Muscle of leg (tissue), 11 donors: ENCODE data around the gene RBCK1. TPM values are rescaled to one million over a fixed set of nuclear protein-coding genes. Genes with fewer than 3 reads are reported as not detected.

ENCODE experiments used
- DNase-seq: peaks from one replicate; pipeline ENCODE4 v3.0.0; 2013
- H3K27ac ChIP-seq: one replicate; pipeline ENCODE4 v1.5.1; 2013; ENCODE audit warnings: mild to moderate bottlenecking, low read length, control low read depth
- H3K27me3 ChIP-seq: one replicate; pipeline ENCODE4 v1.6.1; 2013; ENCODE audit warnings: low read length; ENCODE audit not compliant: control insufficient read depth, insufficient read depth
- H3K36me3 ChIP-seq: one replicate; pipeline ENCODE4 v1.6.1; 2013; ENCODE audit warnings: low read length; ENCODE audit not compliant: control insufficient read depth, insufficient read depth
- H3K4me1 ChIP-seq: one replicate; pipeline ENCODE4 v1.6.1; 2013; ENCODE audit warnings: low read length; ENCODE audit not compliant: control insufficient read depth, insufficient read depth
- H3K4me3 ChIP-seq: one replicate; pipeline ENCODE4 v1.5.1; 2013; ENCODE audit warnings: low read length, control low read depth
- H3K9me3 ChIP-seq: replicated peaks from 2 replicates; pipeline ENCODE4 v1.6.1; 2013; ENCODE audit warnings: low read depth, low read length; ENCODE audit not compliant: control insufficient read depth
- WGBS: methylation state at CpG from one replicate; pipeline ENCODE4 v1.1.5; 2013; ENCODE audit warnings: missing lambda C conversion rate; ENCODE audit not compliant: insufficient coverage; 5-methylcytosine and 5-hydroxymethylcytosine counted together
- polyA plus RNA-seq, 8 donors: library from polyadenylated mRNA; unstranded; fragments of 120-200 nt; gene quantifications; one replicate each; pipeline versions ENCODE4 v1.2.1 to v1.2.3, GENCODE V29; 2013; ENCODE audit warnings: inconsistent platforms in 1 of 8, low replicate concordance in 1 of 8; ENCODE audit not compliant: insufficient read length in 8 of 8, insufficient read depth in 1 of 8
- total RNA-seq: library from RNA; stranded (reverse); fragments of 120-200 nt; gene quantifications from one replicate; pipeline ENCODE4 v1.2.4, GENCODE V29; 2013

The RBCK1 gene
- total and polyA plus RNA-seq, 9 donors: 31.0 to 69.1 (median 50.9) TPM

DNA sequence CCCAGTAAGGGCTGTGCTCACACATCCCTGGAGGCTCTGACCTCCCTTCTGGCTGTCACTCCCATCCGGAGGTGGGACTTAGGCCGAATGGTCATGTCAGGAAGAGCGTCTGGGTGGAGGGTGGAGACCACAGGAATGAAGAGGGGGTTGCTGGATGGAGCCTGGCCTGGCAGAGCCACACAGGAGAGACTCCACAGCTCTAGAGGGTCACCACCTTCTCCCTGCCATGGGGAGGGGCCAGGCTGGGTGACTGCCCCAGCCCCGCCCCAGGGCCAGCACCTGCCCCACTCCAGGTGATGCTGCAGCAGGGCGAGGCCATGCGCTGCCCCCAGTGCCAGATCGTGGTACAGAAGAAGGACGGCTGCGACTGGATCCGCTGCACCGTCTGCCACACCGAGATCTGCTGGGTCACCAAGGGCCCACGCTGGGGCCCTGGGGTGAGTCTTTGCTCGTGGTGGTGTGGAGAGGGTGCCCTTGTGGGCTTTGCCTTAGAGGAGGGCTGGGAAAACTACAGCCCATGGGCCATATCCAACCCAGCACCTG, 20.6 kb downstream of the RBCK1 start:
- peaks cover 16% of the 10 kb centered on the region for H3K4me1 ChIP-seq
- DNase-seq: no peak
- WGBS: 90% methylated on average over 10 of the region's 14 CpGs
- H3K27me3 ChIP-seq: no peaks in the 10 kb centered on the region
- H3K9me3 ChIP-seq: no peaks in the 10 kb centered on the region
- no peak overlapping the region for H3K4me3 ChIP-seq
- H3K27ac ChIP-seq: no peak overlapping the region
- peaks cover 67% of the 10 kb centered on the region for H3K36me3 ChIP-seq

DNA sequence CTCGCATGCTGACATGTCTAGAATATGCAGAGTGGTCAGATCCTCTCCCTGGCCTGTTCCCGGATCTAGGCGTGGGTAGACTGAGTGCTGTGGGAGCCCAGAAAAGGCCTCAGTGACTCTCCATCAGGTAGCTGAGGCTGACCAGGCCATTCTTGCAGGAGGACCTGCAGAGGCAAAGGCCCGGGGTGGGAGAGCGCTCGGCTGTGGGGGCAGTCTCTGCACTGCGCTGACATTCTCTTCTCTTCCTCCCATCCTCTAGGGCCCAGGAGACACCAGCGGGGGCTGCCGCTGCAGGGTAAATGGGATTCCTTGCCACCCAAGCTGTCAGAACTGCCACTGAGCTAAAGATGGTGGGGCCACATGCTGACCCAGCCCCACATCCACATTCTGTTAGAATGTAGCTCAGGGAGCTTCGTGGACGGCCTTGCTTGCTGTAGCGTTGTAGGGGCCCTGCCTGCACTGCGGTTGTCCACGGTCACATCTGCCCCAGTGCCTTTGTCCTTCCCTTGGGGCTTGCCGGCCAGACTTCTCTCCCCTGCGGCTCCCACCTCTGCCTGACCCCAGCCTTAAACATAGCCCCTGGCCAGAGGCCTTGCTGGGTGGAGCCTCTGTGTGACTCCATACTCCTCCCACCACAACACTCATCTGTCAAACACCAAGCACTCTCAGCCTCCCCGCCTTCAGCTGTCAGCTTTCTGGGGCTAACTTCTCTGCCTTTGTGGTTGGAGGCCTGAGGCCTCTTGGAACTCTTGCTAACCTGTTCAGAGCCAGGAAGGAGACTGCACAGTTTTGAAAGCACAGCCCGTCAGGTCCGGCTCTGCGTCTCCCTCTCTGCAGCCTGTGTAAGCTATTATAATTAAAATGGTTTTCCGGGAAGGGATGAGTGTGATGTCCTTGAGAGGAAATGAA, 22.2 kb downstream of the RBCK1 start:
- no peak overlapping the region for H3K27ac ChIP-seq
- DNase-seq: no peak
- peaks cover 16% of the 10 kb centered on the region for H3K4me1 ChIP-seq
- H3K27me3 ChIP-seq: no peaks in the 10 kb centered on the region
- no peak overlapping the region for H3K4me3 ChIP-seq
- peaks cover 66% of the 10 kb centered on the region for H3K36me3 ChIP-seq
- H3K9me3 ChIP-seq: no peaks in the 10 kb centered on the region
- WGBS: 67% methylated on average over 15 of the region's 21 CpGs

DNA sequence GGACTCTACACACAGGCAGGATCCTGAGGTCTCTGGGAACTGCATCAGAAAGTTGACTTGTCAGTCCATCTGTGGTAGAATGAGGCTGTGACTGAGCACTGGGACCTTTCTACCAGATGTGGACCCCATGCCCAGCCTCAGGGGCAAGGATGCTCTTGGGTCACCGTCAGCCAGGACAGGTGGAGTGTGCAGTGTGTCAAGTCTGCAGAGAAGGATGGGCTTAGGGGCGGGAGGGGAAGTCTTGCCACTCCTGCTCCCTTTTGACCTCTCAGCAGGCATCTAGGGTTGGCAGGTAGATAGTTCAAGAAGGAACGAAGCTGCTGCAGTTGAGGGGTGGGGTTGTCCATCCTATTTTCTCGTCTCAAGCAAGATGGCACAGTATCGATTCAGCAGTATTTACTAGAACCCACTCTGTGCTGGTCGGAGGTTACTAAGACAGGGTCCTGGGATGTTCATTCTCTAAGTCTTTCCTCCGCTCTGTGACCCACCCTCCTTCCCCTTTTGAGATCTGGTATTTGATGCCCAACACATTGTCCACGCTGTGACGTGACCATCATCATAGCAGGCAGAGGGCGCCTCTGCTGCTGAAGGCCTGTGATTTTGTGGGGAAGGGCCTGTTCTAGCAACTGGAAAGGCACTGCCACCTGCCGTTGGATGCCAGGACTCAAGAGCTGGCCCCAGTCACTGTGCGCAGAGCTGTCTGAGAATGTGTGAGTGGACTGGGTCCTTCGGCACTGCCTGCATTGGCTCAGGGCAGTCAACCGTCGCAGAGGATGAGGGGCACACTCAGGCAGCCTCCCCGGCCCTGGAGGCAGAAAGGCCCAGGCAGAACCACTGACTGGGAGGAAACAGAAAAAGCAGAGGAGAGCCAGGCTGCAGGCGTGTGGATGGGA, 23.2 kb downstream of the RBCK1 start:
- Histone ChIP-seq H3K9me3 (no peaks in the 10 kb centered on the region), H3K27me3 (no peaks in the 10 kb centered on the region), H3K4me1 (peaks cover 20% of the 10 kb centered on the region), H3K36me3 (peaks cover 75% of the 10 kb centered on the region), H3K27ac (no peak overlapping the region), H3K4me3 (no peak overlapping the region)
- peak; percentile 76 for DNase-seq
- WGBS: 59% methylated on average over 10 of the region's 17 CpGs

GRCh38 chr20:432208-432607, 24.1 kb downstream of the RBCK1 start:
- no peaks in the 10 kb centered on the region for H3K27me3 ChIP-seq
- peaks cover 20% of the 10 kb centered on the region for H3K4me1 ChIP-seq
- H3K27ac ChIP-seq: no peak overlapping the region
- no peak overlapping the region for H3K4me3 ChIP-seq
- 93% methylated on average over 13 of the region's 13 CpGs for WGBS
- H3K9me3 ChIP-seq: no peaks in the 10 kb centered on the region
- no peak for DNase-seq
- H3K36me3 ChIP-seq: peaks cover 76% of the 10 kb centered on the region

GRCh38 chr20:432677-433299, 24.7 kb downstream of the RBCK1 start:
- Histone ChIP-seq H3K36me3 (peaks cover 74% of the 10 kb centered on the region), H3K4me3 (no peak overlapping the region), H3K27me3 (no peaks in the 10 kb centered on the region), H3K9me3 (no peaks in the 10 kb centered on the region), H3K27ac (peak overlapping the region; percentile 29), H3K4me1 (peaks cover 22% of the 10 kb centered on the region)
- no peak for DNase-seq
- 81% methylated on average over 7 of the region's 11 CpGs for WGBS

DNA sequence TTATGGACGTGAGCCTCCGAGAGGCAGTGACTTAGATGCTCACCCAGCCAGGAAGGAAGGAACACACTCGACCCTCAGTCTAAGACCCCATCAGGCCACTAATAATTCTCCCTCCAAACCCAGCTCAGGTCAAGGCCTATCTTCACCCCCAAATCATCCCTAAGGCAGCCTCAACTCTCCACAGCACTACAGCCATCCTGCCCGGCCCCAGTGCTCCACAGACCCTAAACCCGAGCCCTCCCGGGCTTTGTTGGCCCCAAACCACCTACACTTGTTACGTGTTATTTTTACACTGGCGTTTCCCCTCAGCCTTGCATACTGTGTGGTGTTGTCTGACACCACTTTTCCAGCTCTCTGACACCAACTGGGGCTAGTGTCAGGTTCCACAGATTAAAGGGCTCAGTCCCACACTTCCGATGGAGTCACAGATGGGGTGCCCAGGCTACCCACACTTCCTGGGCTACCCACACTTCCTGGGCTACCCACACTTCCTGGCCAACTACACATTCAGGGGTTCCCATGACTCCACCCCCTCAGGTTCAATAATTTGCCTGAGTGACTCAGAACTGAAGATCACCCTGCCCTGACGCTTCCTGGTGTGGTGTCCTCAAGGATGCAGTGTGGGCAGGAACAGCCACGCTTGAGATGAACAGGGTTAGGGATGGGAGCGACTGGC, 25.3 kb downstream of the RBCK1 start:
- Histone ChIP-seq H3K36me3 (peaks cover 74% of the 10 kb centered on the region), H3K4me3 (no peak overlapping the region), H3K27ac (peak overlapping the region; percentile 31), H3K4me1 (peaks cover 28% of the 10 kb centered on the region), H3K27me3 (no peaks in the 10 kb centered on the region), H3K9me3 (no peaks in the 10 kb centered on the region)
- WGBS: 91% methylated on average over 10 of the region's 12 CpGs
- no peak for DNase-seq

- Histone ChIP-seq H3K36me3 (peaks cover 76% of the 10 kb centered on the region), H3K4me1 (peaks cover 36% of the 10 kb centered on the region), H3K27me3 (no peaks in the 10 kb centered on the region), H3K4me3 (no peak overlapping the region), H3K9me3 (no peaks in the 10 kb centered on the region), H3K27ac (no peak overlapping the region)
- no peak for DNase-seq
- WGBS: 59% methylated on average over 5 of the region's 11 CpGs
These were observed 26.1 kb downstream of the RBCK1 start for GRCh38 chr20:434221-434620.

- peaks cover 41% of the 10 kb centered on the region for H3K4me1 ChIP-seq
- no peaks in the 10 kb centered on the region for H3K27me3 ChIP-seq
- H3K4me3 ChIP-seq: no peak overlapping the region
- H3K9me3 ChIP-seq: no peaks in the 10 kb centered on the region
- DNase-seq: no peak
- H3K36me3 ChIP-seq: peaks cover 78% of the 10 kb centered on the region
- no peak overlapping the region for H3K27ac ChIP-seq
- 74% methylated on average over 6 of the region's 16 CpGs for WGBS
These were observed 26.7 kb downstream of the RBCK1 start for GRCh38 chr20:434661-435419.

DNA sequence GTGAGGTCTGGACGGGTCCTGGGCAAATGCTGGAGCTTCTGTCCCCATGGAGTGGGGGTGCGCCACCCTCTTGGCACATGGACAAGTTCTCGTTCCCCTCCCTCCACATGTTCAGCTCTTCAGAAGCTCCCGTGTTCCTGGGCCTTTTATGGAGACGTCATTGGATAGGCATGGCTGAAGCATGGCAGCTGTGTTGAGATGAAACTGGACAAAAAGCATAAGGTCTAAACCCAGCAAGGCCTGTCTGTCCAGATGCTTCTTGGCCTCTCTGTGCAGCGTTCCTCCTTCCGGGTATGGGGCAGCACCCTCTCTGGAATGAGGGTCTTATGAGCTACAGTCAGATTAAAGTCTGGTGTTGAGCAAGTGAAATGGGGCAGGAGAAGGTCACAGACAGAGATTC, 27.5 kb downstream of the RBCK1 start:
- peaks cover 78% of the 10 kb centered on the region for H3K36me3 ChIP-seq
- 71% methylated on average over 4 of the region's 7 CpGs for WGBS

More for the DNA sequence above, 27.5 kb downstream of the RBCK1 start:
- no peaks in the 10 kb centered on the region for H3K27me3 ChIP-seq
- no peak overlapping the region for H3K27ac ChIP-seq
- peaks cover 41% of the 10 kb centered on the region for H3K4me1 ChIP-seq
- no peak overlapping the region for H3K4me3 ChIP-seq
- H3K9me3 ChIP-seq: no peaks in the 10 kb centered on the region
- DNase-seq: no peak
